Suprapubic skin (tissue), 4 donors: Measurements from ENCODE around the gene EXOC2.

ENCODE experiments used
- EP300 ChIP-seq: sonication (generic); formaldehyde crosslinking; IDR thresholded peaks from one replicate; pipeline ENCODE4 v1.6.1; 2017; ENCODE audit warnings: antibody characterized with exemption
- POLR2A ChIP-seq, 2 donors: fragments of 450-650 bp; IDR thresholded peaks; one replicate each; pipeline ENCODE4 v1.6.1; 2017; ENCODE audit warnings: antibody characterized with exemption in 2 of 2, mild to moderate bottlenecking in 2 of 2, moderate library complexity in 2 of 2
- POLR2AphosphoS5 ChIP-seq, 3 donors: sonication (generic); formaldehyde crosslinking; IDR thresholded peaks; one replicate each; pipeline ENCODE4 v1.6.1; 2017; ENCODE audit warnings: antibody characterized with exemption in 3 of 3
- TF ChIP-seq, protein P1 (sequence below), 2 donors: fragments of 200-600 bp in 1 of 2; fragments of 450-650 bp in 1 of 2; sonication (generic) in 1 of 2; IDR thresholded peaks; one replicate each; pipeline ENCODE4 v1.5.1; 2016 to 2019; ENCODE audit warnings: antibody characterized with exemption in 2 of 2, mild to moderate bottlenecking in 1 of 2, moderate library complexity in 1 of 2

DNA sequence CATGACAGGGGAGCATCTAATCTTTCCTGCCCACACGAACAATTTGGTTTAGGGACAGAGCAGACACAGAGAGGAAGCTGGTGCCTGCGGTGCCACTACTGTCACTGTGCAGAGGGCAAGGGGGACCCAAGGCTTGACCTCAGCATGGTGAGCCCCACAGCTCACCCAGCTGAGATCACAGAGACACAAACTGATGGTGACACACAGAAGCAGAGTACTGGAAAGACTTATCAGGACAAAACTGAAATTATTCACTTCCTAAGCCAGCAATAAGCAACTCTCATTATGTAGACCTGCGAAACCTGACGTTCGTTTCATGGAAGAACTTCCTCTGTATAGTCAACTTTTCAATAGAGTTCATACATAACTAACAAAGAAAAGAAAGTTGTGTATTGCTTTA lies 122.1 kb downstream of the EXOC2 start:
- TF ChIP-seq, protein P1, sequence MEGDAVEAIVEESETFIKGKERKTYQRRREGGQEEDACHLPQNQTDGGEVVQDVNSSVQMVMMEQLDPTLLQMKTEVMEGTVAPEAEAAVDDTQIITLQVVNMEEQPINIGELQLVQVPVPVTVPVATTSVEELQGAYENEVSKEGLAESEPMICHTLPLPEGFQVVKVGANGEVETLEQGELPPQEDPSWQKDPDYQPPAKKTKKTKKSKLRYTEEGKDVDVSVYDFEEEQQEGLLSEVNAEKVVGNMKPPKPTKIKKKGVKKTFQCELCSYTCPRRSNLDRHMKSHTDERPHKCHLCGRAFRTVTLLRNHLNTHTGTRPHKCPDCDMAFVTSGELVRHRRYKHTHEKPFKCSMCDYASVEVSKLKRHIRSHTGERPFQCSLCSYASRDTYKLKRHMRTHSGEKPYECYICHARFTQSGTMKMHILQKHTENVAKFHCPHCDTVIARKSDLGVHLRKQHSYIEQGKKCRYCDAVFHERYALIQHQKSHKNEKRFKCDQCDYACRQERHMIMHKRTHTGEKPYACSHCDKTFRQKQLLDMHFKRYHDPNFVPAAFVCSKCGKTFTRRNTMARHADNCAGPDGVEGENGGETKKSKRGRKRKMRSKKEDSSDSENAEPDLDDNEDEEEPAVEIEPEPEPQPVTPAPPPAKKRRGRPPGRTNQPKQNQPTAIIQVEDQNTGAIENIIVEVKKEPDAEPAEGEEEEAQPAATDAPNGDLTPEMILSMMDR (IDR thresholded peaks at IDR 0.05): no peak
- TF ChIP-seq POLR2A (IDR thresholded peaks at IDR 0.05) (no peak), POLR2AphosphoS5 (IDR thresholded peaks at IDR 0.05) (no peak), EP300 (no peak)
